Measurements from ENCODE around the gene GNB3. TPM values are rescaled to one million over a fixed set of nuclear protein-coding genes. Genes with fewer than 3 reads are reported as not detected.
A peak's percentile ranks its signal among the peaks of the same experiment; 100 is the strongest.

Gene GNB3
- total and polyA plus RNA-seq, 9 of the 15 experiments (the other 6 are each of a cell fraction or from before 2014, with no cell fraction given): 1.4 to 5.8 (median 2.0) TPM

DNA sequence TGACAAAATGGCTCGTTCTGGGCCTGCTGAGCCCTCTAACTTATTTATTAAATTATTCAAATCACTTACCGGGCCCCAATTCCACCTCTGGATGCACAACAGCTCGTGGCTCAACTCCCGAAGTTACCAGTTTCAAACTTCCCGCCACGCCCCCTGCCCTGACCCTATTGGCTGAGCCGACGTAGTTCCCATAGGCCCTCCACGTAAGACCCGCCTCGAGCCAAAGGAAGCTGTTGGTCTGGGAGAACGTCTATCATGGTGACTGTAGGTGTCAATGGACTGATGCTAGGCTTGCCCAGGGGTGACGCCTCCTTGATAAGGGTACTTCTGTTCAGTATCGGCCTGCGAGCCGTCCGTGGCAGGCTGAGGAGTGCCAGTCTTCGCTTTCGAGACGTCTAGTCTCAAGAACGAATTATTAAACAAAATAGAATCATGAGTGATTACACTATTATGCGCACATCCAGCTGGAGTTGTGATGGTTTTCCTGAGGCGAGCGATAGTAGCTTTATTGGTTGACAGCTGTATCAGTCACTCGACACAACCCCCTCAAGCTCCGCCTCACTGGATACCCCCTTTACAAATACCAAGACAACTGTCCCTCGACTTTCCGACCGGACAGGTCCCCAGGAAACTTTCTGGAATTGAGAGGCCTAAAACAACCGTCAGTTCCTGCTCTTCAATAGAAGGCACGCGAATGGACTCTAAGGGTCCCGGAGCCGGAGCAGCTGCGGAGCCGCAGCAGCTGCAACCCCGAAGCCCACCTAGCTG lies 10.6 kb downstream of the GNB3 start, which contains the start of gene CDCA3 (continued):
- TF ChIP-seq, protein P1, sequence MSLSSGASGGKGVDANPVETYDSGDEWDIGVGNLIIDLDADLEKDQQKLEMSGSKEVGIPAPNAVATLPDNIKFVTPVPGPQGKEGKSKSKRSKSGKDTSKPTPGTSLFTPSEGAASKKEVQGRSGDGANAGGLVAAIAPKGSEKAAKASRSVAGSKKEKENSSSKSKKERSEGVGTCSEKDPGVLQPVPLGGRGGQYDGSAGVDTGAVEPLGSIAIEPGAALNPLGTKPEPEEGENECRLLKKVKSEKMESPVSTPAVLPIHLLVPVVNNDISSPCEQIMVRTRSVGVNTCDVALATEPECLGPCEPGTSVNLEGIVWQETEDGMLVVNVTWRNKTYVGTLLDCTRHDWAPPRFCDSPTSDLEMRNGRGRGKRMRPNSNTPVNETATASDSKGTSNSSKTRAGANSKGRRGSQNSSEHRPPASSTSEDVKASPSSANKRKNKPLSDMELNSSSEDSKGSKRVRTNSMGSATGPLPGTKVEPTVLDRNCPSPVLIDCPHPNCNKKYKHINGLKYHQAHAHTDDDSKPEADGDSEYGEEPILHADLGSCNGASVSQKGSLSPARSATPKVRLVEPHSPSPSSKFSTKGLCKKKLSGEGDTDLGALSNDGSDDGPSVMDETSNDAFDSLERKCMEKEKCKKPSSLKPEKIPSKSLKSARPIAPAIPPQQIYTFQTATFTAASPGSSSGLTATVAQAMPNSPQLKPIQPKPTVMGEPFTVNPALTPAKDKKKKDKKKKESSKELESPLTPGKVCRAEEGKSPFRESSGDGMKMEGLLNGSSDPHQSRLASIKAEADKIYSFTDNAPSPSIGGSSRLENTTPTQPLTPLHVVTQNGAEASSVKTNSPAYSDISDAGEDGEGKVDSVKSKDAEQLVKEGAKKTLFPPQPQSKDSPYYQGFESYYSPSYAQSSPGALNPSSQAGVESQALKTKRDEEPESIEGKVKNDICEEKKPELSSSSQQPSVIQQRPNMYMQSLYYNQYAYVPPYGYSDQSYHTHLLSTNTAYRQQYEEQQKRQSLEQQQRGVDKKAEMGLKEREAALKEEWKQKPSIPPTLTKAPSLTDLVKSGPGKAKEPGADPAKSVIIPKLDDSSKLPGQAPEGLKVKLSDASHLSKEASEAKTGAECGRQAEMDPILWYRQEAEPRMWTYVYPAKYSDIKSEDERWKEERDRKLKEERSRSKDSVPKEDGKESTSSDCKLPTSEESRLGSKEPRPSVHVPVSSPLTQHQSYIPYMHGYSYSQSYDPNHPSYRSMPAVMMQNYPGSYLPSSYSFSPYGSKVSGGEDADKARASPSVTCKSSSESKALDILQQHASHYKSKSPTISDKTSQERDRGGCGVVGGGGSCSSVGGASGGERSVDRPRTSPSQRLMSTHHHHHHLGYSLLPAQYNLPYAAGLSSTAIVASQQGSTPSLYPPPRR (CRISPR knock-in tag; IDR thresholded peaks at IDR 0.05; ENCODE audit: borderline replicate concordance): no peak
- no peak for TF ChIP-seq NFXL1 (CRISPR knock-in tag; IDR thresholded peaks at IDR 0.05)
- TF ChIP-seq ARID1B (IDR thresholded peaks at IDR 0.05): no peak
- TF ChIP-seq ILF3 (IDR thresholded peaks at IDR 0.05; ENCODE audit: borderline replicate concordance): no peak
- TF ChIP-seq, protein P2, sequence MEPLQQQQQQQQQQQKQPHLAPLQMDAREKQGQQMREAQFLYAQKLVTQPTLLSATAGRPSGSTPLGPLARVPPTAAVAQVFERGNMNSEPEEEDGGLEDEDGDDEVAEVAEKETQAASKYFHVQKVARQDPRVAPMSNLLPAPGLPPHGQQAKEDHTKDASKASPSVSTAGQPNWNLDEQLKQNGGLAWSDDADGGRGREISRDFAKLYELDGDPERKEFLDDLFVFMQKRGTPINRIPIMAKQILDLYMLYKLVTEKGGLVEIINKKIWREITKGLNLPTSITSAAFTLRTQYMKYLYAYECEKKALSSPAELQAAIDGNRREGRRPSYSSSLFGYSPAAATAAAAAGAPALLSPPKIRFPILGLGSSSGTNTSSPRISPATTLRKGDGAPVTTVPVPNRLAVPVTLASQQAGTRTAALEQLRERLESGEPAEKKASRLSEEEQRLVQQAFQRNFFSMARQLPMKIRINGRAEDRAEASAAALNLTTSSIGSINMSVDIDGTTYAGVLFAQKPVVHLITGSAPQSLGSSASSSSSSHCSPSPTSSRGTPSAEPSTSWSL (CRISPR knock-in tag; IDR thresholded peaks at IDR 0.05; ENCODE audit: borderline replicate concordance): no peak
- no peak for TF ChIP-seq CBFA2T3 (IDR thresholded peaks at IDR 0.05)
- TF ChIP-seq NEUROD1 (IDR thresholded peaks at IDR 0.05; ENCODE audit: borderline replicate concordance, low read depth, low read length, partially characterized antibody): peak; percentile 93
- TF ChIP-seq MTA1 (IDR thresholded peaks at IDR 0.05; ENCODE audit: borderline replicate concordance): no peak
- TF ChIP-seq TBL1XR1 (IDR thresholded peaks at IDR 0.05; ENCODE audit: low read length in 2 of 2): no peak
- TF ChIP-seq, protein P3, sequence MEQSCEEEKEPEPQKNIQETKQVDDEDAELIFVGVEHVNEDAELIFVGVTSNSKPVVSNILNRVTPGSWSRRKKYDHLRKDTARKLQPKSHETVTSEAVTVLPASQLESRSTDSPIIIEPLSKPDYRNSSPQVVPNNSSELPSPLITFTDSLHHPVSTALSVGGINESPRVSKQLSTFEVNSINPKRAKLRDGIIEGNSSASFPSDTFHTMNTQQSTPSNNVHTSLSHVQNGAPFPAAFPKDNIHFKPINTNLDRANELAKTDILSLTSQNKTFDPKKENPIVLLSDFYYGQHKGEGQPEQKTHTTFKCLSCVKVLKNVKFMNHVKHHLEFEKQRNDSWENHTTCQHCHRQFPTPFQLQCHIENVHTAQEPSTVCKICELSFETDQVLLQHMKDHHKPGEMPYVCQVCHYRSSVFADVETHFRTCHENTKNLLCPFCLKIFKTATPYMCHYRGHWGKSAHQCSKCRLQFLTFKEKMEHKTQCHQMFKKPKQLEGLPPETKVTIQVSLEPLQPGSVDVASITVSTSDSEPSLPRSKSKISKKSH (CRISPR knock-in tag; IDR thresholded peaks at IDR 0.05): no peak
- TF ChIP-seq RBM25 (IDR thresholded peaks at IDR 0.05; ENCODE audit: low read depth, low read length, severe bottlenecking): peak; percentile 97

All from K562 (cell line).